GM12878 (cell line): ENCODE measurements around the gene SHC4. TPM values are rescaled to one million over a fixed set of nuclear protein-coding genes. Genes with fewer than 3 reads are reported as not detected.

Experiments
- ATAC-seq: fragments of 200-7000 bp; cut with Tn5 transposase; 3 replicates; pipeline ENCODE4 v1.9.1; 2020; ENCODE audit warnings: mild to moderate bottlenecking, moderate library complexity
- BruUV-seq: library from RNA; stranded (reverse); fragments of 400-500 nt; replicated peaks from 2 replicates; lab custom pipeline; 2021; lab: Mats Ljungman, UMichigan
- CTCF ChIA-PET: fragments of 300-600 bp; sonication (Branson Sonifier 250); formaldehyde crosslinking; extraction: SDS; loops from one replicate; lab custom pipeline; 2021; ENCODE audit warnings: inconsistent platforms; lab: Yijun Ruan, JAX
- POLR2A ChIA-PET: fragments of 350-600 bp; formaldehyde crosslinking; extraction: SDS; loops from one replicate; lab custom pipeline; 2021; ENCODE audit warnings: inconsistent platforms; lab: Charles Lee
- RAD21 ChIA-PET: fragments of 300-600 bp; sonication (Branson Sonifier 250); formaldehyde crosslinking; loops from one replicate; lab custom pipeline; 2023; ENCODE audit warnings: antibody characterized with exemption; ENCODE audit not compliant: unreplicated experiment; lab: Charles Lee
- SMC1A ChIA-PET: fragments of 300-600 bp; sonication (Branson Sonifier 250); formaldehyde crosslinking; loops from one replicate; lab custom pipeline; 2023; ENCODE audit not compliant: unreplicated experiment, uncharacterized antibody; lab: Charles Lee
- DNase-seq: peaks from one replicate; pipeline ENCODE4 v3.0.0-alpha.2; 2011; ENCODE audit warnings: low read depth, low spot score
- FAIRE-seq: peaks from 3 replicates; lab custom pipeline; 2011; peaks lifted over from hg19 to GRCh38; lab: Jason Lieb, UNC
- H2AFZ ChIP-seq: 2 replicates; pipeline ENCODE4 v1.6.0; 2011; ENCODE audit warnings: low read depth, low read length, control low read depth; ENCODE audit not compliant: control insufficient read depth
- H3K27ac ChIP-seq: 2 replicates; pipeline ENCODE4 v1.5.1; 2011; ENCODE audit warnings: control low read depth; ENCODE audit not compliant: control insufficient read depth, insufficient read depth
- H3K27me3 ChIP-seq, 2 experiments: replicated peaks in 1 of 2; 2 replicates each; pipeline versions ENCODE4 v1.6.0 to v1.6.1; 2011; ENCODE audit warnings: low read length in 1 of 2; ENCODE audit not compliant: control insufficient read depth in 2 of 2, insufficient read depth in 2 of 2
- H3K36me3 ChIP-seq, 2 experiments: 2 replicates each; pipeline ENCODE4 v1.5.1; 2011; ENCODE audit warnings: low read length in 1 of 2; ENCODE audit not compliant: control insufficient read depth in 2 of 2, insufficient read depth in 2 of 2
- H3K4me1 ChIP-seq: 2 replicates; pipeline ENCODE4 v1.6.1; 2011; ENCODE audit warnings: mild to moderate bottlenecking, low read length, moderate library complexity, mixed read lengths; ENCODE audit not compliant: control insufficient read depth, insufficient read depth
- H3K4me2 ChIP-seq: 2 replicates; pipeline ENCODE4 v1.6.0; 2011; ENCODE audit warnings: control low read depth; ENCODE audit not compliant: control insufficient read depth, insufficient read depth
- H3K4me3 ChIP-seq: fragments of 200-600 bp; sonication (generic); 2 replicates; pipeline ENCODE4 v1.5.1; 2016
- H3K79me2 ChIP-seq: 2 replicates; pipeline ENCODE4 v1.6.0; 2011; ENCODE audit warnings: low read length; ENCODE audit not compliant: control insufficient read depth, insufficient read depth
- H3K9ac ChIP-seq: 2 replicates; pipeline ENCODE4 v1.8.0; 2011; ENCODE audit warnings: low read length, control low read depth, mixed read lengths; ENCODE audit not compliant: control insufficient read depth, insufficient read depth
- H3K9me3 ChIP-seq: replicated peaks from 3 replicates; pipeline ENCODE4 v1.5.1; 2011; ENCODE audit warnings: mild to moderate bottlenecking, low read length; ENCODE audit not compliant: control insufficient read depth, insufficient read depth
- H4K20me1 ChIP-seq: 2 replicates; pipeline ENCODE4 v1.6.0; 2011; ENCODE audit not compliant: control insufficient read depth, insufficient read depth
- ATF7 ChIP-seq: fragments of 450-650 bp; IDR thresholded peaks from 2 replicates; pipeline ENCODE4 v1.6.1; 2016; ENCODE audit warnings: low read depth, mild to moderate bottlenecking
- CHD2 ChIP-seq: IDR thresholded peaks from 2 replicates; pipeline ENCODE4 v1.6.1; 2011; ENCODE audit warnings: low read depth, low read length, improper control_type of control experiment, borderline replicate concordance
- CHD4 ChIP-seq: fragments of 200-600 bp; sonication (generic); IDR thresholded peaks from 2 replicates; pipeline ENCODE4 v1.6.1; 2016; ENCODE audit warnings: mild to moderate bottlenecking
- HDAC6 ChIP-seq: fragments of 200-600 bp; sonication (generic); IDR thresholded peaks from one replicate; pipeline ENCODE4 v1.8.0; 2017; ENCODE audit warnings: antibody characterized with exemption; ENCODE audit not compliant: unreplicated experiment
- KLF5 ChIP-seq: fragments of 450-650 bp; IDR thresholded peaks from 2 replicates; pipeline ENCODE4 v1.6.1; 2014; ENCODE audit warnings: mild to moderate bottlenecking; ENCODE audit not compliant: partially characterized antibody
- MEF2A ChIP-seq: IDR thresholded peaks from 2 replicates; pipeline ENCODE4 v1.6.1; 2011; ENCODE audit warnings: low read depth, mild to moderate bottlenecking, low read length, moderate library complexity; ENCODE audit not compliant: insufficient read depth
- MYC ChIP-seq: IDR thresholded peaks from 2 replicates; pipeline ENCODE4 v1.6.1; 2011; ENCODE audit warnings: mild to moderate bottlenecking, low read length, moderate library complexity, inconsistent platforms; ENCODE audit not compliant: insufficient read depth, insufficient replicate concordance, insufficient read length, severe bottlenecking
- NBN ChIP-seq: fragments of 450-650 bp; IDR thresholded peaks from 2 replicates; pipeline ENCODE4 v1.6.1; 2016
- POU2F2 ChIP-seq: IDR thresholded peaks from 3 replicates; pipeline ENCODE4 v1.6.1; 2011; ENCODE audit warnings: low read depth, mild to moderate bottlenecking, low read length, borderline replicate concordance
- RBBP5 ChIP-seq: fragments of 200-600 bp; sonication (generic); conservative IDR thresholded peaks from 2 replicates; pipeline ENCODE4 v1.6.1; 2016
- SIN3A ChIP-seq: IDR thresholded peaks from 2 replicates; pipeline ENCODE4 v1.6.1; 2012; ENCODE audit warnings: low read depth, low read length, improper control_type of control experiment
- SMARCA5 ChIP-seq: fragments of 450-650 bp; IDR thresholded peaks from 2 replicates; pipeline ENCODE4 v1.6.1; 2017; ENCODE audit warnings: mild to moderate bottlenecking
- SPI1 ChIP-seq: IDR thresholded peaks from 2 replicates; pipeline ENCODE4 v1.6.1; 2011; ENCODE audit warnings: low read depth, mild to moderate bottlenecking, low read length, moderate library complexity, borderline replicate concordance; ENCODE audit not compliant: insufficient read depth
- SREBF2 ChIP-seq: IDR thresholded peaks from 2 replicates; pipeline ENCODE4 v1.6.1; 2012; ENCODE audit warnings: mild to moderate bottlenecking, low read length
- WGBS: methylation state at CpG from one replicate; pipeline ENCODE4 v1.1.6; 2016; ENCODE audit warnings: low lambda C conversion rate; ENCODE audit not compliant: insufficient replicate concordance, insufficient coverage; ENCODE audit errors: missing lambda C conversion rate; 5-methylcytosine and 5-hydroxymethylcytosine counted together
- in situ Hi-C: fragments of 300-500 bp; cut with MboI; formaldehyde crosslinking; loops from 9 replicates; pipeline ENCODE4 v1.14.3; 2018; ENCODE audit warnings: mixed read lengths
- intact Hi-C: fragments of 100-400 bp; cut with micrococcal nuclease; formaldehyde crosslinking; loops from one replicate; pipeline ENCODE4 v1.14.2; 2022; ENCODE audit not compliant: unreplicated experiment
- polyA plus RNA-seq, 11 experiments: library from polyadenylated mRNA; depleted of rRNA in 4 of 11; unstranded in 6 of 11; stranded (reverse) in 5 of 11; fragments of >200 nt; fragmentation: Nextera tagmentation in 4 of 11; fragmentation: Illumina TruSeq in 1 of 11; extraction: Ambion mirVana in 4 of 11; extraction: Trizol in 1 of 11; gene quantifications; 1 replicate in 1 of 11; 2 replicates in 10 of 11; pipeline versions ENCODE4 v1.2.1 to v1.2.3, GENCODE V29; 2011 to 2016; ENCODE audit warnings: inconsistent platforms in 2 of 11, missing spikeins in 2 of 11, low read depth in 1 of 11
- total RNA-seq, 4 experiments: library from RNA; depleted of rRNA in 3 of 4; stranded (reverse); fragments of >200 nt in 3 of 4; fragmentation: Illumina TruSeq in 1 of 4; extraction: Trizol in 1 of 4; gene quantifications; 2 replicates each; pipeline versions ENCODE4 v1.2.1 to v1.2.3, GENCODE V29; 2013 to 2021
- TF ChIP-seq, protein P1 (sequence below): fragments of 450-650 bp; IDR thresholded peaks from 2 replicates; pipeline ENCODE4 v1.6.1; 2016; ENCODE audit warnings: mild to moderate bottlenecking, moderate library complexity, borderline replicate concordance
- TF ChIP-seq, protein P2 (sequence below): fragments of 450-650 bp; IDR thresholded peaks from 2 replicates; pipeline ENCODE4 v1.6.1; 2017; ENCODE audit warnings: antibody characterized with exemption, mild to moderate bottlenecking, moderate library complexity

SHC4 gene
- total and polyA plus RNA-seq, 10 of the 15 experiments (the other 5 are each of a cell fraction or from before 2014, with no cell fraction given) = 0.04 to 0.87 (median 0.14) TPM

DNA sequence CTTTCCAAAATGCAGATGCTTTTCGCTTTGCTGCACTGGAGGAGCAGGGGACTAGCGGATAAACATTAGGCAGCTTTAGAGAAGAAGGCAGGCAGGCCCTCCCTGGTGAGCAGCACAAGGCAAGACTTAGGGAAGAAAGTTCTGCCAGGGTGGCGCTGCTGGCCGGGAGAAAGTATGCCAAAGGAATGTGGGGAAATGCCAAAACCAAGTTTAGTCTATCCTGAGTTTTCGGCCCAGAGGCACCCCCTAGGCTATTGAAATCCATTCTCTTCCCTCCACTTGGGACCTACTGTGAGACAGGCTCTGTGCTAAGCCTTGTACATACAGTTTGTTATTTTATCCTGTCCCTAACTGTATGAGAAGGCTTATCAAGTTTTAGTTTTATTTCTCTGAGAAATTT is 9.2 kb downstream of the SHC4 start (continued):
- TF ChIP-seq, protein P1, sequence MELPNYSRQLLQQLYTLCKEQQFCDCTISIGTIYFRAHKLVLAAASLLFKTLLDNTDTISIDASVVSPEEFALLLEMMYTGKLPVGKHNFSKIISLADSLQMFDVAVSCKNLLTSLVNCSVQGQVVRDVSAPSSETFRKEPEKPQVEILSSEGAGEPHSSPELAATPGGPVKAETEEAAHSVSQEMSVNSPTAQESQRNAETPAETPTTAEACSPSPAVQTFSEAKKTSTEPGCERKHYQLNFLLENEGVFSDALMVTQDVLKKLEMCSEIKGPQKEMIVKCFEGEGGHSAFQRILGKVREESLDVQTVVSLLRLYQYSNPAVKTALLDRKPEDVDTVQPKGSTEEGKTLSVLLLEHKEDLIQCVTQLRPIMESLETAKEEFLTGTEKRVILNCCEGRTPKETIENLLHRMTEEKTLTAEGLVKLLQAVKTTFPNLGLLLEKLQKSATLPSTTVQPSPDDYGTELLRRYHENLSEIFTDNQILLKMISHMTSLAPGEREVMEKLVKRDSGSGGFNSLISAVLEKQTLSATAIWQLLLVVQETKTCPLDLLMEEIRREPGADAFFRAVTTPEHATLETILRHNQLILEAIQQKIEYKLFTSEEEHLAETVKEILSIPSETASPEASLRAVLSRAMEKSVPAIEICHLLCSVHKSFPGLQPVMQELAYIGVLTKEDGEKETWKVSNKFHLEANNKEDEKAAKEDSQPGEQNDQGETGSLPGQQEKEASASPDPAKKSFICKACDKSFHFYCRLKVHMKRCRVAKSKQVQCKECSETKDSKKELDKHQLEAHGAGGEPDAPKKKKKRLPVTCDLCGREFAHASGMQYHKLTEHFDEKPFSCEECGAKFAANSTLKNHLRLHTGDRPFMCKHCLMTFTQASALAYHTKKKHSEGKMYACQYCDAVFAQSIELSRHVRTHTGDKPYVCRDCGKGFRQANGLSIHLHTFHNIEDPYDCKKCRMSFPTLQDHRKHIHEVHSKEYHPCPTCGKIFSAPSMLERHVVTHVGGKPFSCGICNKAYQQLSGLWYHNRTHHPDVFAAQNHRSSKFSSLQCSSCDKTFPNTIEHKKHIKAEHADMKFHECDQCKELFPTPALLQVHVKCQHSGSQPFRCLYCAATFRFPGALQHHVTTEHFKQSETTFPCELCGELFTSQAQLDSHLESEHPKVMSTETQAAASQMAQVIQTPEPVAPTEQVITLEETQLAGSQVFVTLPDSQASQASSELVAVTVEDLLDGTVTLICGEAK = no peak
- TF ChIP-seq KLF5 = no peak

DNA sequence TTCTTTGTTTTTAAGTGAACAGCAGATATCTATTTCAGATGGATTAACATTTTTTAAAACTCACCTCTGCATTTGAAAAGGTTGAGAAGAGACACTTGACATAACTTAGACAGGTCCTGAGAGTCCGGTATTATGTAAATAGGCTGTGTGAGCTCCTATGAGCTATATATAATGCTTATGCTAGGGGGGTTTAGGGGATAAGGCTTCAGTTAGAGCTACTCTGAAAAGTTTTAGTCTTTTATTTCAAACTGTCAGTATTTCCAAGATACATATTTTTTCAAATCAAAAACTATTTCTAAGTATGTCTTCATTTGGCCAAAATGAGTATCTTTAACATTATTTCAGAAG is 16.9 kb downstream of the SHC4 start:
- no peak overlapping the region for H3K9ac ChIP-seq
- no TSS peak for BruUV-seq
- H2AFZ ChIP-seq = no peak overlapping the region
- no peaks in the 10 kb centered on the region for H3K4me1 ChIP-seq
- ATAC-seq (no peak), FAIRE-seq (no peak), DNase-seq (no peak)
- no peaks in the 10 kb centered on the region for H3K9me3 ChIP-seq
- H3K4me2 ChIP-seq = no peak overlapping the region
- SMC1A ChIA-PET = interaction anchor here (1.1 to 1.8 kb wide), 4 partner anchors 17 to 79 kb away, joined by 3 to 5 read pairs (median 3); partner anchors contain the start of gene SHC4
- no peaks in the 10 kb centered on the region for H4K20me1 ChIP-seq
- intact Hi-C loops (no loop called here), in situ Hi-C loops (no loop called here)
- POLR2A ChIA-PET = no interaction called here
- no peak overlapping the region for H3K4me3 ChIP-seq
- no peaks in the 10 kb centered on the region for H3K79me2 ChIP-seq
- 48% methylated on average over 1 of the region's 1 CpG for WGBS
- RAD21 ChIA-PET = no interaction called here
- H3K36me3 ChIP-seq = no peaks in the 10 kb centered on the region
- no peak overlapping the region for H3K27ac ChIP-seq
- H3K27me3 ChIP-seq = no peaks in the 10 kb centered on the region
- CTCF ChIA-PET = interaction anchor here (0.9 to 5.3 kb wide), 4 partner anchors 19 to 183 kb away, joined by 3 to 26 read pairs (median 12); partner anchors contain the start of gene SHC4
- no peak for TF ChIP-seq POU2F2
- TF ChIP-seq CHD2 = no peak
- TF ChIP-seq MYC = no peak
- TF ChIP-seq RBBP5 = no peak
- TF ChIP-seq CHD4 = no peak
- TF ChIP-seq SPI1 = no peak
- no peak for TF ChIP-seq SREBF2
- TF ChIP-seq HDAC6 = no peak
- TF ChIP-seq SMARCA5 = no peak
- no peak for TF ChIP-seq ATF7
- TF ChIP-seq, protein P2, sequence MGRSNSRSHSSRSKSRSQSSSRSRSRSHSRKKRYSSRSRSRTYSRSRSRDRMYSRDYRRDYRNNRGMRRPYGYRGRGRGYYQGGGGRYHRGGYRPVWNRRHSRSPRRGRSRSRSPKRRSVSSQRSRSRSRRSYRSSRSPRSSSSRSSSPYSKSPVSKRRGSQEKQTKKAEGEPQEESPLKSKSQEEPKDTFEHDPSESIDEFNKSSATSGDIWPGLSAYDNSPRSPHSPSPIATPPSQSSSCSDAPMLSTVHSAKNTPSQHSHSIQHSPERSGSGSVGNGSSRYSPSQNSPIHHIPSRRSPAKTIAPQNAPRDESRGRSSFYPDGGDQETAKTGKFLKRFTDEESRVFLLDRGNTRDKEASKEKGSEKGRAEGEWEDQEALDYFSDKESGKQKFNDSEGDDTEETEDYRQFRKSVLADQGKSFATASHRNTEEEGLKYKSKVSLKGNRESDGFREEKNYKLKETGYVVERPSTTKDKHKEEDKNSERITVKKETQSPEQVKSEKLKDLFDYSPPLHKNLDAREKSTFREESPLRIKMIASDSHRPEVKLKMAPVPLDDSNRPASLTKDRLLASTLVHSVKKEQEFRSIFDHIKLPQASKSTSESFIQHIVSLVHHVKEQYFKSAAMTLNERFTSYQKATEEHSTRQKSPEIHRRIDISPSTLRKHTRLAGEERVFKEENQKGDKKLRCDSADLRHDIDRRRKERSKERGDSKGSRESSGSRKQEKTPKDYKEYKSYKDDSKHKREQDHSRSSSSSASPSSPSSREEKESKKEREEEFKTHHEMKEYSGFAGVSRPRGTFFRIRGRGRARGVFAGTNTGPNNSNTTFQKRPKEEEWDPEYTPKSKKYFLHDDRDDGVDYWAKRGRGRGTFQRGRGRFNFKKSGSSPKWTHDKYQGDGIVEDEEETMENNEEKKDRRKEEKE = no peak
- no peak for TF ChIP-seq SIN3A
- no peak for TF ChIP-seq MEF2A
- no peak for TF ChIP-seq NBN
